GM12874 (cell line): ENCODE results near the gene MARCHF10.

Source experiments
- CTCF ChIP-seq: IDR thresholded peaks from 2 replicates; pipeline ENCODE4 v1.5.1; 2011; ENCODE audit warnings: low read depth, mild to moderate bottlenecking, control low read depth, low read length, moderate library complexity; ENCODE audit not compliant: insufficient read depth

The MARCHF10 gene

GRCh38 chr17:62680541-62681052, 127.5 kb downstream of the MARCHF10 start:
- no peak for TF ChIP-seq CTCF

GRCh38 chr17:62679866-62680377, 128.2 kb downstream of the MARCHF10 start:
- TF ChIP-seq CTCF = no peak

- no peak for TF ChIP-seq CTCF
These were observed 129.7 kb downstream of the MARCHF10 start for GRCh38 chr17:62678214-62678919.

DNA sequence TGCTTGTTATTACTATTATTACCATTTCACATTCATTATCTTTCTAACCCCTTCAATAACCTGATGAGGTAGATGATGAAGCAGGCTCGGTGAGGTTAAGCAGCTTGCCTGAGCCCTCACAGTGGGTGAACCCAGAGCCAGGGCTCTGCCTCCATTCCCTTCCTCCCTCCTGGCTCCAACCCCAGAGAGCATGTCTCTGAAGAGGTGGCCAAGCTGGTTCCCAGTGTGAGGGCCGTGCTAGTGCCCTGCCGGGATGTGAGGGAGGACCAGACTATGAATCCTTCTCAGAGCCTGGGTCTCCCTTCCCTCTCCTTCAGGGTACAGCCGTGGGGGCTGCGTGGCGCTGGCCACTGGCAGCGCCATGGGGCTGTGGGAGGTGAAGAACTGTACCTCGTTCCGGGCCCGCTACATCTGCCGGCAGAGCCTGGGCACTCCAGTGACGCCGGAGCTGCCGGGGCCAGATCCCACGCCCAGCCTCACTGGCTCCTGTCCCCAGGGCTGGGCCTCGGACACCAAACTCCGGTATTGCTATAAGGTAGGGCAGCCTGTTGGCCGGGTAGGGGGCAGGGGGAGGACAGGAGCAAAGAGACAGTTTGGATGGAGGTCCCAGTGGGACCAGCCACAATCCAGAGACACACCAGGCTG, 131.0 kb downstream of the MARCHF10 start:
- no peak for TF ChIP-seq CTCF

DNA sequence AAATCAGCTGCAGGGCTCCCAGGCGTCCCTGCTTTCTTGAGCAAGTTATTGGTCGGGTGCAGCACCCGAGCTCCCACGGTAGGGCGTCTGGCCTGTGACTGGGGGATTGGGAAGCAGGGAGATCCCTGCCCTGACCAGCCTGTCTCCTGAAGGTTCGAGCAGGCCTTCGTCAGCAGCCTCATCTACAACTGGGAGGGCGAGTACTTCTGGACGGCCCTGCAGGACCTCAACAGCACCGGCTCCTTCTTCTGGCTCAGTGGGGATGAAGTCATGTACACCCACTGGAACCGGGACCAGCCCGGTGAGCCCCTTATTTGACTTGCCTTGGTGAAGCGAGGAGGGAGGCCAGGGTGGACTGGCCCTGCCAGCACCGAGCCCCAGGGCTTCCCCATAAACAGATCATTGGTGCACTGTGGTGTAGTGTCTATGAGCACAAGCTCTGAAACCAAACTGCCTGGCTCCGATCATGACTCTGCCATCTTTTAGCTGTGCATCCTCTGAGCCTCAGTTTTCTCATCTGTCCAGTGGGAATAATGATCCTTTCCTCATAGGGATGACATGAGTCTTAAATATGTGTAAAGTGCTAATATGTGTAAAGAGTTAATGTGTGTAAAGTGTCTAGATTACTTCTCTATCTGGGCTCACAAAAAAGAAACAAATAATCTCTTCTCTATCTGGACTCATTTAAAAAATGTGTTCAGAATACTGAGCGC, 131.7 kb downstream of the MARCHF10 start:
- TF ChIP-seq CTCF = no peak

DNA sequence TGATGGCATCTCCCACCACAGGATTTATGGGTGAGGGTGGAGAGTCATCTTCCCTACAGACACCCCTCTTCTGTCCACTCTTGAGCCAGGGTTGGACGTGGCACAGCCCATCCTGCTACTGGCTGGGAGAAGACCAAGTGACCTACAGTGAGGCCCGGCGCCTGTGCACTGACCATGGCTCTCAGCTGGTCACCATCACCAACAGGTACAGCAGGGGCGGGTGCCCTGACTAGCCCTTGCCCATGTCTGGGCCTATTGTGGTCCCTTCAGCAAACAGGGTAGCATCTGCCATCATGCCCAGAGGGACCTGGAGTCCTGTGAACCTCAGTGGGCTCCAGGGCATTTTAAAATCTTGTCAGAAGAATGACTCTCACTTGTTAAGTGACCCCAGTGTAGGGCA, 132.4 kb downstream of the MARCHF10 start:
- TF ChIP-seq CTCF = no peak

DNA sequence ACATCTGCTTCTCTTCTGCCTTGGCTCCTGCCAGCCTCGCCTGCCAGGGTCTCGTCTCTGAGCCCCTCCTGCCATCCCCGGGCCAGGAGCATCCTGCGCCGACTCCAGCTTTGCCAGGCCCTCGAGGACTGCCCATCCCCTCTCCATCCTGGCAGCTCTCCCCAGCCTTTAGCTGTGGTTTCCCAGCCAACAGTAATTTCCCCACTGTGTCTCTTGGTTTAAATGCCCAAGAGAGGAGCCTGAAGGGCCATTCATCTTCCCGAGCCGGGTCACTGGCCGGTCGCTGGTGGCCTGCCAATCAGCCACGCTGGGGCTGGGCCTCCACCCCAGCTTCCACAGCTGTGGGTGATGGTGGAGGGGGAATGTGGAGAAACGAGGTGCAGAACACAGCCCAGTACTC, 132.9 kb downstream of the MARCHF10 start:
- TF ChIP-seq CTCF = no peak
